Amygdala (tissue), 56 donors: ENCODE data around the gene HAUS8.

ENCODE experiments used
- DNase-seq, 56 donors: peaks; one replicate each; lab custom pipeline; 2025; lab: John Stamatoyannopoulos, UW

HAUS8 gene

DNA sequence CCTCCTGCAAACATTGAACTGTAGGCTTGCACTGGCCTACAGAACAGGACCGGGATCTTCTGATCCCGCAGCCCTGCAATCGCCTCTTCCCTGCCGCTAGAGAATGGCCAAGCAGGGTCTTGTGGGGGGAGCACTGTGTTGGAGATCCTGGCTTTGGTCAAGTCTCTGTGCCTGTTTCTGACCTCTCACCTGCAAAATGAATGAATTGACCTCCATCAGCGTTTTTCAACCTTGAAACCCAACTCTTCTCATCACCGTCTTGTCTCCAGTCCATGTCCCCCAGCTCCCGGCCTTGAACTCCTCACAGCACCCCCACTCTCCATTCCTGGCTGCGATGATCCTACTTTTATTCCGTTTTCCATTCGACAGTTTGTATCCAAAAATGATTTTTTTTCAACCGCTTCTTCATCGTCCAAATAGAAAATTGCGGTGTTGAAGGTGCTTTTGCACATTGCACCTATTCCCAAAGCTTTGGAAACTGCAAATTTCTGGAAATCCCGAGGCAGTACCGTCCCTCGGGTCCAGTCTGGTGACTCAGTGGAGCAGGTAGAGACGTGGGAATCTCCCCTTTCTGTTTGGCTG, 2.3 kb upstream of the HAUS8 start:
- DNase-seq: no peak

- peak in 4 of 56 donors; percentile 15 to 41 (median 21) for DNase-seq
These were observed 1.3 kb upstream of the HAUS8 start for GRCh38 chr19:17076543-17076991.

DNA sequence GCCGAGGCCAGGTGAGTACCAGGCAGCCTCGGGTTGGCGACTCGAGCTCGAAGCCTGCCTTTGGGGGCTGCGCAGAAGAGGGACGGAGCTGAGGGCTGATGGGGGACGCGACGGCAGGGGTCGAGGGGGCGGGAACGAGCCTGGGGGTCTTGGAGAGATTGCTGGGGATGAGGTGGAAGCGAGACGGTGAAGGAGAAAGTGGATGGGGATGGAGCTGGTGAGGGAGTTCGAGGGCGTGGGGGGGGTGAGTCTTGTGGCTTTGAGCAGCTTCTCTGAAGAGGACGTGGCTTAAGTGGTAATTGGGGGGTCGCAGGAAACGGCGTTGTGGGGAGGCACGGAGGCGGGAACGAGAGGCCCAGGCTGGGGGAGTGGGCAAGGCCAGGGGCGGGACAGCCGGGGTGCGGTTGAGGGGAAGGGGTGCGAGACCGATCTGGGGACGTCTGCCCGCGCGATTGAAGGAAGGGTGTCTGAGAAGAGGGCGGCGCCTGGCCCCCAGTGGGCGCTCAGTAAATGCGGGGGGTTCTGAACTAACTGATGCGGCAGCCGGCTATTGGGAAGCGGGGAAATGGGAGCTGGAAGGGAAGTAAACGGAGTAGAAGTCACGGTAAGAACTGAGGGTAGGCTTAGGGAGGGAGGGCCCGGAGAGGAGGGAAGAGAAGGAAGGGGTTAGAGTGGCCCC, 751 bp upstream of the HAUS8 start:
- DNase-seq: peak in 12 of 56 donors; percentile 17 to 49 (median 38)

DNA sequence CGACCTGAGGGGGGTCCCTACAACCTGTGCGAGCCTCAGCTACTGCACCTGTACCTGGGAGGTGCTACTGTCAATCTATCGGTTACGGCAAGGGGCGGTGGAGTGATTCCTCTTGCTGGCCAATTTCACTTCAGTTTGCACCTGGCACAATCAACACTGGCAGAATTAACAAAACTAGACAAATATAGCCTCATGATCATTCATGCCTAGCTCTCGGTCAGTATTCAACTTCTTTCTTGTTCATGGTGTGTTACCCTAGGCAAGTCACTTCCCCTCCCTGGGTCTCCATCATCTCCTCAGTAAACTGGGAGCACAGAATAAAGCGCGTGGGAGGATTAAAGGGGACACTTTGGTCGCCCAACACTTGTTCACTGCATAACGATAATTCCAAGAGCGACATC, 618 bp downstream of the HAUS8 start:
- DNase-seq: no peak

GRCh38 chr19:17073869-17074633, 1.2 kb downstream of the HAUS8 start:
- DNase-seq: no peak

- DNase-seq: no peak
These were observed 4.3 kb downstream of the HAUS8 start for GRCh38 chr19:17070912-17071311.

DNA sequence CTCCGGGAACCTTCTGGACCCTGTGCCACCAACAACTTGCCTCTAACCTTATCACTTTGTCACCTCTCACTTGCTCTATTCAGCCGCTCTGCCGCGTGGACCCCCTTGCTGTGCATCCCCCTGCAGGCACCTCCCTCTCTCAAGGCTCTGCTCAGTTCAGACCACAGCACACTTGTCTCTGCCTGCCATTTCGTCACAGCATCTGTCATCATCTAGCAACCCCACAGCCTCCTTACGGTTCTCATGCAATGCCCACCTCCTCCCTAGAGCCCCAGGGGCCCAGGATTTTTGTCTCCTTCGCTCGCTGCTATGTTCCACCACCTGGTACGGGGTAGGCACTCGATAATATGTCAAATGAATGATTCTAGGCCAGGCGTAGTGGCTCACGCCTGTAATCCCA, 4.8 kb downstream of the HAUS8 start:
- DNase-seq: no peak

DNA sequence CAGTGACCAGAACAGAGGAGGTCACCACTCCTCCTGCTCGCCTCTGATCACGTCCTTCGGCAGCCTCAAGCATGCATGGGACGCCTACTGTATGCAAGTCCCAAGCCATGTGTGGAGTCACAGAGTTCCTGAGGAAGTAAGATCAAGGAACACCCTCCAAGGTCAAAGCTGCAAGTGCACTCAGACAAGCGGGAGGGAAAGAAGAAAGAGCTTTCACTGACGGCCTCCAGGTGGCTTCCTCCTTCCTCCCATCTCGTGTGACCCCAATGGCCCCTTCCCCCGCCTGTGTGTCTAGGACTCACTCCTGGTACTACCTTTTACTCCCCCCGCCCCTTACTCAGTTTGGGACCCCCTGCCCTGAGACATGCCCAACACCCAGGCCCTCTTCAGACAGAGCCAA, 6.1 kb downstream of the HAUS8 start:
- no peak for DNase-seq

DNA sequence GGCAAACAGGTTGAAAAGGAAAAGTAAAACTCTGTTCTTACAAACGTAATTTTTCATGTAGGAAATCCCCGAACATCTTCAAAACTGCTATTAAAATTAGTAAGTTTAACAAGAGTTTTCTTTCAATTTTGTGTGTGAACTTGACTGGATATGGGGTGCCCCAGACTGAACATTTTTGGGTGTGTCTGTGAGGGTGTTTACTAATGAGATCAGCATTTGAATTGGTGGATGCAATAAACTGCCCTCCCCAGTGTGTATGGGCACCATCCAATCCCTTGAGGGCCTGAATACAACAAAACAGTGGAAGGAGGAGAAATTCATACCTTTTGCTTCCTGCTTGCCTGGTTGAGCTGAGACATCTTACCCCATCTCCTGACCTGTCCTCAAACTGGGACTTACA, 11.8 kb downstream of the HAUS8 start:
- DNase-seq: no peak

- no peak for DNase-seq
These were observed 13.6 kb downstream of the HAUS8 start for GRCh38 chr19:17061691-17062090.

- no peak for DNase-seq
These were observed 14.0 kb downstream of the HAUS8 start for GRCh38 chr19:17061205-17061604.

GRCh38 chr19:17060802-17061201, 14.4 kb downstream of the HAUS8 start:
- DNase-seq: no peak

GRCh38 chr19:17058236-17058635, 17.0 kb downstream of the HAUS8 start:
- no peak for DNase-seq

DNA sequence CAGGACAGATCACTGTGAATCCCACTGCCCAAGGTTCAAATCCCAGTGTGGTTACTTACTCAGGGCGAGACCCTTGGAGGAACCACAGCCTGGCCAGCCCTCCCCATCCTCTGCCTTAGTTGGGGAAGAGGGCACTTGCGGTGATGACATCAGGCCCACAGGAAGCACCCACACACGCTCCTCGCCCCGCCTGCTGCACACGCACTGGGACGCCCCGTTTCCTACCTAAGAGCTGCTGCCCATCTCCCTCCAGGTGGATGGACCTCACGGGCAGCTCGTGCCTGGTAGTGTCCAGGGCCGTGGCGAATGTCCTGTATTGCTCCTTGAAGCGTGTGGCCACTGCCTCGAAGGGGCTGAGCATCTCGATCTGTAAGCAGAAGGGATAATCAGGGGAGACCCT, 19.6 kb downstream of the HAUS8 start:
- DNase-seq: no peak

GRCh38 chr19:17054746-17055145, 20.5 kb downstream of the HAUS8 start:
- DNase-seq: no peak

GRCh38 chr19:17052439-17052838, 22.8 kb downstream of the HAUS8 start:
- peak in 15 of 56 donors; percentile 4 to 45 (median 13) for DNase-seq

DNA sequence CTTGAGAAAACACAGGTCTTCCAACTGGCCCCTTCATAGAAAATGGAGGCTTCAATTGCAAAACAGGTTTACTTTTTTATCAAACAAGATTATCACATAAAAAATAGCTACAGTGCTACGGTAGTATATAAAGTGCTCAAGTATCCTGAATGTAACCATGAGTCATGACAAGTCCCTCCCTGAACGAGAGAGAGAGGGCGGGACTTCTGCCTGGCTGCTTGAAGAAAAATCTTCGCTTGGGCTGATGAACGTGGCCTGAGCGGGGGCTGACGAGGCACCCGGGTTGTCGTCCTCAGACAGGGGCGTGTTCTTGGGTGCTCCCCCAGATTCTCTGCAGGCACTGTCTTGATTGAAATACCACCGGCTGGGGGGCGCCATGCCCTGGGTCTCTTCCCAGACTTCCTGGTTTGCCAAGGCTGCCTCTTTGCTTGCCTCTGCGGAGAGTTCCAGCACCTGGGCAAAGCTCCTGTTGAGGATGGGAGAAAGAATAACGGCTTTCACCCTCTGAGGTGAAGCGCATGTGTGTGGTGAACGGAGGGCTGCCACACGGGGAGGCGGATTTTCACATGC, 25.5 kb downstream of the HAUS8 start:
- DNase-seq: no peak

DNA sequence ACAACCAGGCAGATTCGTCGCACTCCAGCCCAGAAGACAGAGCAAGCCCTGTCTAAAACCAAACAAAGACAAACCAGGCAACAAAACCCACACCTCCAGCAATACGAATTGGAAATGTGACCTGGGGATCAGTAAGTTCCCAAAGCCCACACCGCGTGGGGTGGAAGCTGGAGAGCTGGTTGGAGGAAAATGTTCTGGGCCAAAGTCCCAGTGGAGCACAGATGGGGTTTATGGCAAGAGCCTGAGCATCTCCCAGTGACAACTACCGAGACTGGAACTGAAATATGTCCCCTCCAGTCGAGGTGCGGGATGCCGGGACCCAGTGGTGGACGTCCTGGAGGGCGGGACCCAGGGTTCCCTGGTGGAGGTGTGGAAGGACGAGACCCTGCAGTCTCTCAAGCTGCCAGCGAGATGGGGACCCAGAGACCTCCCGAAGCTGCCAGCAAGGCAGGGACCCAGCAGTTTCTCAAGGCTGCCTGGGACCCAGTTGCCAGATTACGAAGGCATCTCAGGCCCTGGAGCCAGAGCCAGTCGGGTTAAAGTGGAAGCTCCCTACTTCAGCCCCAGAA, 26.3 kb downstream of the HAUS8 start:
- DNase-seq: peak in 1 of 56 donors; percentile 19

GRCh38 chr19:17045907-17046502, 29.2 kb downstream of the HAUS8 start:
- no peak for DNase-seq

DNA sequence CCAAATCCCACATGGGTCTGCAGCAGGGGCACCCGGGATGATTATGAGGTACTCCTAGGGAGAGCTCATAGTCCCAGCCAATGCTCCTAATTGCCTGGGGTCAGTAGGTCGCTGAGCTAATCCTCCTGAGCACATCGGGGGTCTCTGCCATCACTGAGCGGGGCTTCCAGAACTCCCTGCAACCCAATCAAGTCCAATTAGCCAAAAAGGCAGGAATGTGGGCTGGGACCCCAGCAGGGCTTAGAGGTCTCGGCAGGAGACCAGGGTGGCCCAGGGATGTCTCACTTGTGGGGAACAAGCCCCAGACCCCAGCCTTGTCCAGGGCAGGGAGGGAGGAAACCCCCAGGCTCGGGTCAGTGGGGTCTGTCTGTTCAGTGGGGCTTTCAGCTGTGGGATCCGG, 31.5 kb downstream of the HAUS8 start:
- DNase-seq: no peak

DNA sequence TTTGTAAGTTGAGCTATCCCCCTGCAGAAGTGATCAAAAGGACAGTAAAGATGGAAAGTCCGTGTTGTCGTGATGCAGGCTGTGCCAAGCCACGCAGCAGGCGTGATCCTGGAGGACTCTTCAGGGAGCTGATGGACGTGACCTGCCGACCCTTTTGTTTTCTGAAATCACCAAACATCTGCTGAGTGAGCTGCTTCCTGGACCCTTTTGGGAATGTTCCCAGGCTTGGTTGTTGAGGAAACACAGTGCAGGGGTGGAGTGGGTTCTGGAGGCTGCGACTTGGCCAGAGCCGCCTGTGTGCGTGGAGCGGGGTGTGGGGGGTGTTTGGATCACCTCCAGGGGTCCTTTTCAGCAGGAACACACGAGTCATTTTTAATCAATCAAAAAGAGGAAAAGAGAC, 33.3 kb downstream of the HAUS8 start:
- DNase-seq: no peak
